Activated CD8-positive, alpha-beta T cell treated with anti-CD3 and anti-CD28 coated beads for 36 hours (primary cell): ENCODE data around the gene ISCA2. TPM values are rescaled to one million over a fixed set of nuclear protein-coding genes. Genes with fewer than 3 reads are reported as not detected.
A peak's percentile ranks its signal among the peaks of the same experiment; 100 is the strongest.

Experiments used
- ATAC-seq: fragments of 200-7000 bp; cut with Tn5 transposase; one replicate; pipeline ENCODE4 v1.10.0; 2021; ENCODE audit warnings: mild to moderate bottlenecking, moderate library complexity
- CTCF ChIA-PET: fragments of 350-600 bp; sonication (Branson Sonifier 250); formaldehyde crosslinking; loops from one replicate; lab custom pipeline; 2021; ENCODE audit warnings: antibody characterized with exemption; lab: Charles Lee
- POLR2A ChIA-PET: fragments of 350-600 bp; sonication (Branson Sonifier 250); formaldehyde crosslinking; loops from one replicate; lab custom pipeline; 2021; ENCODE audit warnings: antibody characterized with exemption; lab: Charles Lee
- DNase-seq: peaks from one replicate; pipeline ENCODE4 v3.0.0-alpha.2; 2020
- H3K27ac Mint-ChIP-seq: one replicate; pipeline ENCODE4 v1.8.0; 2021; ENCODE audit warnings: mild to moderate bottlenecking, mixed read lengths
- H3K27me3 Mint-ChIP-seq: one replicate; pipeline ENCODE4 v1.8.0; 2021; ENCODE audit warnings: mixed read lengths
- H3K36me3 Mint-ChIP-seq: one replicate; pipeline ENCODE4 v1.8.0; 2021; ENCODE audit warnings: low read depth, mixed read lengths
- H3K4me1 Mint-ChIP-seq: one replicate; pipeline ENCODE4 v1.8.0; 2021; ENCODE audit warnings: low read depth, mixed read lengths
- H3K4me3 Mint-ChIP-seq: one replicate; pipeline ENCODE4 v1.8.0; 2021; ENCODE audit warnings: mild to moderate bottlenecking, moderate library complexity, mixed read lengths
- H3K9me3 Mint-ChIP-seq: one replicate; pipeline ENCODE4 v1.8.0; 2021; ENCODE audit warnings: mixed read lengths
- CTCF ChIP-seq: fragments of 200-600 bp; IDR thresholded peaks from one replicate; pipeline ENCODE4 v1.8.0; 2022; ENCODE audit warnings: antibody characterized with exemption, mild to moderate bottlenecking
- intact Hi-C: fragments of 100-400 bp; cut with micrococcal nuclease; formaldehyde crosslinking; loops from one replicate; pipeline ENCODE4 v1.10.0; 2022
- total RNA-seq, 2 experiments: library from RNA; stranded (reverse); gene quantifications; one replicate each; pipeline ENCODE4 v1.2.3, GENCODE V29; 2021

The ISCA2 gene
- total RNA-seq, 2 experiments from 2014 or later: 29.1 to 31.7 TPM

DNA sequence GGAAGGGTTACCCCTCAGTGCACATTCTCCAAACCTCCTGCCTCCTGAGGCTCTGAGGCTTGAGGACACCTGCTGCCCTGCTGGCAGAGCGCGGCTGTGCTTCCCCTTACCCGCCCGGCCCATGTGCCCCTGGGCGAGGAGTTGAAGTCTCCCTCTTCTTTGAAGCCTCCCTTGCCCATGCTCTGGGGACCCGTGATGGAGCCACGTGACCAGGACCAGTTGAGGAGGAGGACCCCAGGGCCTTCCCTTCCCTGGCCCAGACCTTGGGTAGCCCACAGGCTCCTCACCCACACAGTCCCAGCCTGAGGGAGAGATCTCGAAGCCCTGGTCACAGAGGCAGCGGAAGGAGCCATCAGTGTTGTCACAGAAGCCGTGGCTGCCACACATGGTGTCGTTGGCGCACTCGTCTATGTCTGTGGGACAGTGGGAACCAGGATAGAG lies 12.9 kb downstream of the ISCA2 start:
- Mint-ChIP-seq H3K27ac (no peak overlapping the region), H3K9me3 (no peaks in the 10 kb centered on the region), H3K4me1 (peaks cover 3% of the 10 kb centered on the region), H3K4me3 (no peak overlapping the region), H3K27me3 (no peaks in the 10 kb centered on the region), H3K36me3 (no peaks in the 10 kb centered on the region)
- no peak for TF ChIP-seq CTCF
- intact Hi-C loops: no loop called here
- ATAC-seq (no peak), DNase-seq (no peak)
- ChIA-PET POLR2A (no interaction called here), CTCF (no interaction called here)

GRCh38 chr14:74507085-74507484 lies 13.5 kb downstream of the ISCA2 start:
- Mint-ChIP-seq H3K4me3 (no peak overlapping the region), H3K27ac (no peak overlapping the region), H3K4me1 (peaks cover 2% of the 10 kb centered on the region), H3K9me3 (no peaks in the 10 kb centered on the region), H3K27me3 (no peaks in the 10 kb centered on the region), H3K36me3 (no peaks in the 10 kb centered on the region)
- no peak for TF ChIP-seq CTCF
- ATAC-seq (no peak), DNase-seq (no peak)
- POLR2A ChIA-PET: no interaction called here
- intact Hi-C loops: no loop called here
- CTCF ChIA-PET: no interaction called here

GRCh38 chr14:74507840-74508239 lies 14.3 kb downstream of the ISCA2 start:
- ChIA-PET POLR2A (no interaction called here), CTCF (no interaction called here)
- H3K9me3 Mint-ChIP-seq: no peaks in the 10 kb centered on the region
- no peaks in the 10 kb centered on the region for H3K4me1 Mint-ChIP-seq
- no peak for ATAC-seq
- no peak overlapping the region for H3K27ac Mint-ChIP-seq
- intact Hi-C loops: no loop called here
- no peak for TF ChIP-seq CTCF
- H3K36me3 Mint-ChIP-seq: no peaks in the 10 kb centered on the region
- DNase-seq: no peak
- H3K27me3 Mint-ChIP-seq: no peaks in the 10 kb centered on the region
- H3K4me3 Mint-ChIP-seq: no peak overlapping the region

DNA sequence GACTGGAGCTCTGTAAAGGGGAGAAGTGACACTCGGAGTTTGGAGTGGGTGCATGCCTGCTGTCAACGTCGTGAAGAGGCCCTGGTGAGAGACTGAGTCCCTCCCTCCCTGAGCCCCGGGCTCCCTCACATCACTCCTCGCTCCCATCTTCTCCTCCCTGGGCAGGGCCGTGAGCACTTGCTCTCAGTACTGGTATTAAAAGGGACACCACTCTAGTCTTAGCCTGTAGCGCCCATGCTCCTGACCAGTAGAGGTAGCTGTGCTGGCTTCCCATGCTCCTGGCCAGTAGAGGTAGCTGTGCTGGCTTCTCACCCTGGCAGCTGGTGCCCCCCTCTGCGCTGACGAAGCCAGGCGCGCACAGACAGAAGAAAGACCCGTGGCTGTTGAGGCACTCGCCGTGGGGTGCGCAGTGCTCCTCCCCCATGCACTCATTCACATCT lies 14.7 kb downstream of the ISCA2 start:
- ChIA-PET CTCF (no interaction called here), POLR2A (no interaction called here)
- Mint-ChIP-seq H3K27ac (no peak overlapping the region), H3K4me1 (no peaks in the 10 kb centered on the region), H3K27me3 (peaks cover 3% of the 10 kb centered on the region), H3K9me3 (no peaks in the 10 kb centered on the region), H3K4me3 (no peak overlapping the region), H3K36me3 (no peaks in the 10 kb centered on the region)
- ATAC-seq: no peak
- no peak for TF ChIP-seq CTCF
- intact Hi-C loops: no loop called here
- peak; percentile 10 for DNase-seq

- H3K27me3 Mint-ChIP-seq: peaks cover 5% of the 10 kb centered on the region
- no peak for TF ChIP-seq CTCF
- intact Hi-C loops: no loop called here
- ATAC-seq (no peak), DNase-seq (no peak)
- H3K36me3 Mint-ChIP-seq: no peaks in the 10 kb centered on the region
- ChIA-PET CTCF (no interaction called here), POLR2A (no interaction called here)
- H3K4me1 Mint-ChIP-seq: no peaks in the 10 kb centered on the region
- no peaks in the 10 kb centered on the region for H3K9me3 Mint-ChIP-seq
- H3K4me3 Mint-ChIP-seq: no peak overlapping the region
- H3K27ac Mint-ChIP-seq: no peak overlapping the region
These were observed 15.4 kb downstream of the ISCA2 start for GRCh38 chr14:74508844-74509428.
